Peyer's patch (tissue), 4 donors: ENCODE measurements around the gene UBE3C.

Source experiments
- POLR2A ChIP-seq, 2 donors: fragments of 450-650 bp; IDR thresholded peaks; one replicate each; pipeline ENCODE4 v1.5.1; 2017; ENCODE audit warnings: antibody characterized with exemption in 2 of 2, mild to moderate bottlenecking in 2 of 2, moderate library complexity in 2 of 2
- TF ChIP-seq, protein P1 (sequence below), 6 experiments: fragments of 450-650 bp in 4 of 6; fragments of 200-600 bp in 2 of 6; sonication (generic) in 1 of 6; IDR thresholded peaks; one replicate each; pipeline ENCODE4 v1.5.1; 2017 to 2019; ENCODE audit warnings: antibody characterized with exemption in 6 of 6, mild to moderate bottlenecking in 3 of 6, moderate library complexity in 1 of 6

DNA sequence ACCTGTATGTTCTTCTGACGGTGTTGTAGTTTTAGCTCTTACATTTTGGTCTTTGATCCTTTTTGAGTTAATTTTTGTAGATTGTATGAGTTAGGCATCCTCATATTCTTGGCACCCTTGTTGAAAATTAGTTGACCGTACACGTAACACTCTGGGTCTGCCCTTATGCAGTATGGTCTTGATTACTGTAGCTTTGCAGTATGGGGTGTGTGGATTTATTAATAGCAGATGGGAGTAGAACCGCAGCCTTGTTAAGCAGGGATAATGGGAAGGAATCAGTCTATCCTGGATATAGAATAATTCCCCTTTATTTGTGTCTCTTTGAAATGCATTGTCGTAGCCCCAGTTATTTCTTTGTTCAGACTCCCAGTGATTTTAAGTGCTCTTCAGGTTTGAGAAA lies 95.5 kb downstream of the UBE3C start:
- TF ChIP-seq, protein P1, sequence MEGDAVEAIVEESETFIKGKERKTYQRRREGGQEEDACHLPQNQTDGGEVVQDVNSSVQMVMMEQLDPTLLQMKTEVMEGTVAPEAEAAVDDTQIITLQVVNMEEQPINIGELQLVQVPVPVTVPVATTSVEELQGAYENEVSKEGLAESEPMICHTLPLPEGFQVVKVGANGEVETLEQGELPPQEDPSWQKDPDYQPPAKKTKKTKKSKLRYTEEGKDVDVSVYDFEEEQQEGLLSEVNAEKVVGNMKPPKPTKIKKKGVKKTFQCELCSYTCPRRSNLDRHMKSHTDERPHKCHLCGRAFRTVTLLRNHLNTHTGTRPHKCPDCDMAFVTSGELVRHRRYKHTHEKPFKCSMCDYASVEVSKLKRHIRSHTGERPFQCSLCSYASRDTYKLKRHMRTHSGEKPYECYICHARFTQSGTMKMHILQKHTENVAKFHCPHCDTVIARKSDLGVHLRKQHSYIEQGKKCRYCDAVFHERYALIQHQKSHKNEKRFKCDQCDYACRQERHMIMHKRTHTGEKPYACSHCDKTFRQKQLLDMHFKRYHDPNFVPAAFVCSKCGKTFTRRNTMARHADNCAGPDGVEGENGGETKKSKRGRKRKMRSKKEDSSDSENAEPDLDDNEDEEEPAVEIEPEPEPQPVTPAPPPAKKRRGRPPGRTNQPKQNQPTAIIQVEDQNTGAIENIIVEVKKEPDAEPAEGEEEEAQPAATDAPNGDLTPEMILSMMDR (IDR thresholded peaks at IDR 0.05): no peak
- no peak for TF ChIP-seq POLR2A (IDR thresholded peaks at IDR 0.05)
